Neural progenitor cell (in vitro differentiated cells): ENCODE data around the gene CDKN2AIPNL. TPM values are rescaled to one million over a fixed set of nuclear protein-coding genes. Genes with fewer than 3 reads are reported as not detected.

Experiments
- DNase-seq: peaks from one replicate; pipeline ENCODE4 v3.0.0-alpha.2; 2016; ENCODE audit warnings: low spot score
- H2AFZ ChIP-seq: fragments of 200-600 bp; sonication (generic); replicated peaks from 2 replicates; pipeline ENCODE4 v1.6.1; 2016; ENCODE audit warnings: antibody characterized with exemption
- H3F3A ChIP-seq: fragments of 200-600 bp; sonication (generic); 2 replicates; pipeline ENCODE4 v1.6.1; 2016; ENCODE audit warnings: antibody characterized with exemption, low read depth
- H3K27ac ChIP-seq: fragments of 200-600 bp; sonication (generic); 2 replicates; pipeline ENCODE4 v1.5.1; 2016; ENCODE audit warnings: mild to moderate bottlenecking
- H3K27me3 ChIP-seq: fragments of 200-600 bp; sonication (generic); 2 replicates; pipeline ENCODE4 v1.6.1; 2016; ENCODE audit warnings: mild to moderate bottlenecking, moderate library complexity
- H3K36me3 ChIP-seq: fragments of 200-600 bp; sonication (generic); 2 replicates; pipeline ENCODE4 v1.5.1; 2016
- H3K4me1 ChIP-seq: fragments of 200-600 bp; sonication (generic); 2 replicates; pipeline ENCODE4 v1.6.1; 2016; ENCODE audit warnings: mixed run types
- H3K4me2 ChIP-seq: fragments of 200-600 bp; sonication (generic); 2 replicates; pipeline ENCODE4 v1.6.1; 2016
- H3K4me3 ChIP-seq: fragments of 200-600 bp; sonication (generic); 2 replicates; pipeline ENCODE4 v1.5.1; 2016
- H3K79me2 ChIP-seq: fragments of 200-600 bp; sonication (generic); 2 replicates; pipeline ENCODE4 v1.6.1; 2016; ENCODE audit warnings: low read depth
- H3K9ac ChIP-seq: fragments of 200-600 bp; sonication (generic); 2 replicates; pipeline ENCODE4 v1.6.1; 2016
- H3K9me3 ChIP-seq: fragments of 200-600 bp; sonication (generic); 2 replicates; pipeline ENCODE4 v1.5.1; 2016; ENCODE audit warnings: low read depth
- H4K20me1 ChIP-seq: fragments of 200-600 bp; sonication (generic); 2 replicates; pipeline ENCODE4 v1.6.1; 2016; ENCODE audit warnings: low read depth
- H3K27ac Mint-ChIP-seq: 3 replicates; pipeline ENCODE4 v1.8.0; 2021; ENCODE audit warnings: mixed read lengths
- H3K27me3 Mint-ChIP-seq: 2 replicates; pipeline ENCODE4 v1.8.0; 2022; ENCODE audit warnings: low read depth, mild to moderate bottlenecking, inconsistent platforms, moderate library complexity, mixed read lengths; ENCODE audit not compliant: insufficient read depth
- H3K36me3 Mint-ChIP-seq: 3 replicates; pipeline ENCODE4 v1.8.0; 2021; ENCODE audit warnings: mixed read lengths
- H3K4me1 Mint-ChIP-seq: 3 replicates; pipeline ENCODE4 v1.8.0; 2021; ENCODE audit warnings: mixed read lengths
- H3K4me3 Mint-ChIP-seq: 3 replicates; pipeline ENCODE4 v1.8.0; 2021; ENCODE audit warnings: mild to moderate bottlenecking, moderate library complexity, mixed read lengths
- H3K9me3 Mint-ChIP-seq: 3 replicates; pipeline ENCODE4 v1.8.0; 2020; ENCODE audit warnings: mixed read lengths
- EZH2 ChIP-seq: fragments of 200-600 bp; sonication (generic); IDR thresholded peaks from 2 replicates; pipeline ENCODE4 v1.6.1; 2017; ENCODE audit warnings: antibody characterized with exemption, mild to moderate bottlenecking, moderate library complexity
- EZH2phosphoT487 ChIP-seq: fragments of 200-600 bp; sonication (generic); IDR thresholded peaks from 2 replicates; pipeline ENCODE4 v1.6.1; 2017; ENCODE audit warnings: antibody characterized with exemption
- total RNA-seq: library from RNA; depleted of rRNA; stranded (reverse); fragments of >200 nt; gene quantifications from 2 replicates; pipeline ENCODE4 v1.2.3, GENCODE V29; 2015; ENCODE audit warnings: low replicate concordance
- TF ChIP-seq, protein P1 (sequence below): fragments of 200-600 bp; sonication (generic); IDR thresholded peaks from 2 replicates; pipeline ENCODE4 v1.5.1; 2017; ENCODE audit warnings: antibody characterized with exemption, mild to moderate bottlenecking

CDKN2AIPNL gene
- total RNA-seq, 1 donor from 2014 or later, result 78.9 TPM

DNA sequence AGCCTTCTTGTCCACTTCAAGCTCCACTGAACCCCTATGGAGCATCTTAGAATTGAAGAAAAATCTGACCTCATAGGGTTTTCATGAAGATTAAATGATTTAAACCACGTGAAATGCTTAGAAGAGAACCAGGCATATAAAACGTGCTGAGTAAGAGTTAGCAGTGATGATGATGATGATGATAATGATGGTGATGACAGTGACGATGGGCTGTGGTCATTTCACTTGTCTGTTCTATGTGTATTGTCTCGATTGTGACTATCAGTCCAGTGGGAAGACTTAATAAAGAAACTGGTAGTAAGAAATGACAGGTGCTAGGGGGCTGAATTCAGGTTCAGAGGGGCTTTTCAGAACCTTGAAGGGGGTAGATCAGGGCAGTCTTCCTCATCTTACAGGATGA is 45.1 kb upstream of the CDKN2AIPNL start:
- Histone ChIP-seq H3K9ac (no peak overlapping the region), H3K79me2 (no peaks in the 10 kb centered on the region), H3F3A (peaks cover 5% of the 10 kb centered on the region), H2AFZ (no peak overlapping the region), H4K20me1 (no peaks in the 10 kb centered on the region), H3K4me3 (no peak overlapping the region), H3K36me3 (no peaks in the 10 kb centered on the region), H3K27me3 (no peaks in the 10 kb centered on the region), H3K4me2 (no peak overlapping the region), H3K9me3 (no peaks in the 10 kb centered on the region), H3K27ac (no peak overlapping the region), H3K4me1 (peaks cover 7% of the 10 kb centered on the region)
- Mint-ChIP-seq H3K4me3 (no peak overlapping the region), H3K4me1 (no peaks in the 10 kb centered on the region), H3K9me3 (no peaks in the 10 kb centered on the region), H3K36me3 (no peaks in the 10 kb centered on the region), H3K27ac (no peak overlapping the region), H3K27me3 (peaks cover 5% of the 10 kb centered on the region)
- TF ChIP-seq EZH2 (no peak), EZH2phosphoT487 (no peak)
- DNase-seq, result no peak

DNA sequence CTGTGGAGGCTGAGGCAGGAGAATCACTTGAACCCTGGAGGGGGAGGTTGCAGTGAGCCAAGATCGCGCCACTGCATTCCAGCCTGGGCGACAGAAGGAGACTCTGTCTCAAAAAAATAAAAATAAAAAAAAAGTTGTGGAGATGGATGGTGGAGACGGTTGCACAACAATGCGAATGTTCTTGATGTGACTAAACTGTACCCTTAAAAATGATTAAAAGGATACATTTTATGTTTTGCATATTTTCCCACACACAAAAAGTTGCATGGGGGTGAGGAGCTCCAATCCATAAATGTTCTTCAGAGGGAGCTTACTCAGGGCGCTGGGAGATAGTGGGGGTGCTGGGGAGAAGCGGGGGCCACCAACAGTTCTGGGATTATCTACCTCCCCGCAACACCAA is 43.8 kb upstream of the CDKN2AIPNL start:
- Histone ChIP-seq H3K27me3 (no peaks in the 10 kb centered on the region), H3F3A (peaks cover 5% of the 10 kb centered on the region), H3K79me2 (no peaks in the 10 kb centered on the region), H3K9me3 (no peaks in the 10 kb centered on the region), H2AFZ (no peak overlapping the region), H3K9ac (no peak overlapping the region), H3K36me3 (no peaks in the 10 kb centered on the region), H3K4me3 (no peak overlapping the region), H3K27ac (no peak overlapping the region), H3K4me2 (no peak overlapping the region), H3K4me1 (peaks cover 9% of the 10 kb centered on the region), H4K20me1 (no peaks in the 10 kb centered on the region)
- no peak overlapping the region for H3K4me3 Mint-ChIP-seq
- peaks cover 5% of the 10 kb centered on the region for H3K27me3 Mint-ChIP-seq
- TF ChIP-seq EZH2, result no peak
- no peak for TF ChIP-seq EZH2phosphoT487
- TF ChIP-seq, protein P1, sequence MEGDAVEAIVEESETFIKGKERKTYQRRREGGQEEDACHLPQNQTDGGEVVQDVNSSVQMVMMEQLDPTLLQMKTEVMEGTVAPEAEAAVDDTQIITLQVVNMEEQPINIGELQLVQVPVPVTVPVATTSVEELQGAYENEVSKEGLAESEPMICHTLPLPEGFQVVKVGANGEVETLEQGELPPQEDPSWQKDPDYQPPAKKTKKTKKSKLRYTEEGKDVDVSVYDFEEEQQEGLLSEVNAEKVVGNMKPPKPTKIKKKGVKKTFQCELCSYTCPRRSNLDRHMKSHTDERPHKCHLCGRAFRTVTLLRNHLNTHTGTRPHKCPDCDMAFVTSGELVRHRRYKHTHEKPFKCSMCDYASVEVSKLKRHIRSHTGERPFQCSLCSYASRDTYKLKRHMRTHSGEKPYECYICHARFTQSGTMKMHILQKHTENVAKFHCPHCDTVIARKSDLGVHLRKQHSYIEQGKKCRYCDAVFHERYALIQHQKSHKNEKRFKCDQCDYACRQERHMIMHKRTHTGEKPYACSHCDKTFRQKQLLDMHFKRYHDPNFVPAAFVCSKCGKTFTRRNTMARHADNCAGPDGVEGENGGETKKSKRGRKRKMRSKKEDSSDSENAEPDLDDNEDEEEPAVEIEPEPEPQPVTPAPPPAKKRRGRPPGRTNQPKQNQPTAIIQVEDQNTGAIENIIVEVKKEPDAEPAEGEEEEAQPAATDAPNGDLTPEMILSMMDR, result no peak
- no peaks in the 10 kb centered on the region for H3K36me3 Mint-ChIP-seq
- H3K4me1 Mint-ChIP-seq, result no peaks in the 10 kb centered on the region
- no peak for DNase-seq
- no peak overlapping the region for H3K27ac Mint-ChIP-seq
- H3K9me3 Mint-ChIP-seq, result no peaks in the 10 kb centered on the region

DNA sequence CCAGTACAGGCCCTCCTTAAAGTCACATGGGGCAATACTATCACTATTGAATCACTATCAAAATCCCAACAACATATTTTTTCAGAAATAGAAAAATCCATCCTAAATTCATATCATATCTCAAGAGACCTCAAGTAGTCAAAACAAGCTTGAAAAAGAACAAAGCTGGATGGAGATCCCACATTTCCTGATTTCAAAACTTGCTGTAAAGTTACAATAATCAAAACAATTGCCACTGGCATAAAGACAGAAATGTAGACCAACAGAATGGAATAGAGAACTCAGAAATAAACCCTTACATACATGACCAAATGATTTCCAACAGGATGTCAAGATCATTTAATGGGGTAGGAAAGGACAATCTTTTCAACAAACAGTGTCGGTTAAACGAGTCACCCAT is 41.3 kb upstream of the CDKN2AIPNL start:
- H3K27ac Mint-ChIP-seq, result no peak overlapping the region
- H3K27ac ChIP-seq, result no peak overlapping the region
- no peak overlapping the region for H2AFZ ChIP-seq
- no peaks in the 10 kb centered on the region for H3K79me2 ChIP-seq
- peaks cover 8% of the 10 kb centered on the region for H3K27me3 Mint-ChIP-seq
- peaks cover 5% of the 10 kb centered on the region for H3F3A ChIP-seq
- DNase-seq, result no peak
- TF ChIP-seq, protein P1, result no peak
- TF ChIP-seq EZH2 (no peak), EZH2phosphoT487 (no peak)
- H3K4me3 Mint-ChIP-seq, result no peak overlapping the region
- no peaks in the 10 kb centered on the region for H3K9me3 ChIP-seq
- no peaks in the 10 kb centered on the region for H3K4me1 Mint-ChIP-seq
- H3K9me3 Mint-ChIP-seq, result no peaks in the 10 kb centered on the region
- no peaks in the 10 kb centered on the region for H4K20me1 ChIP-seq
- H3K36me3 ChIP-seq, result no peaks in the 10 kb centered on the region
- no peaks in the 10 kb centered on the region for H3K36me3 Mint-ChIP-seq
- no peak overlapping the region for H3K9ac ChIP-seq
- peaks cover 9% of the 10 kb centered on the region for H3K4me1 ChIP-seq
- H3K4me2 ChIP-seq, result no peak overlapping the region
- no peak overlapping the region for H3K4me3 ChIP-seq
- no peaks in the 10 kb centered on the region for H3K27me3 ChIP-seq

DNA sequence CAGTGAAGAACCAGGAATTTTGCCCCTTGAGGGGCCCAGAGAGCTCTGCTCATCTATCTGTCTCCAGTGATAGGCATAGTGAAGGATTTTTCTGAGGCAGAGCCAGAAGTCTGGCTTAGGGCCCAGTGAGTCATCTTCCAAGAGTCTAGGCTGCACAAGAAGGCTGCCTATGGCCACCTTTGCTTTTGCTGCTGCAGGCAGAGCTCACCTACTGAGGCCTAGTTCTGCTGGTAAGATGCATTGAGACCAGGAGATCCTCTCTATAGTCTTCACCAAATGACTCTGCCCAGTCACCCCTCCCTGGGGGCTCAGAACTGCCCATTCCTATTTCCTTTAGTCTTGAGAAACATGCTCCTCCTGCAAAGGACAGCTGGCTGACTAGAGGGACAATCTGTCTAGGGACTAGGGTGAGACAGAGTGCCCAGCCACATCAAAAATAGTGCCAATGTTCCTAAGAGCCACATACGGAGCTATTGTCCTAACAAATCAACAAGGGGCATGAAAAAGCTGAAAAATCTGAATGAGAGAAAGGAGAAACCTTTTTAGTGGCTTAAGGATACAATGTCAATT is 40.3 kb upstream of the CDKN2AIPNL start:
- peaks cover 5% of the 10 kb centered on the region for H3K27me3 Mint-ChIP-seq
- Histone ChIP-seq H3F3A (peaks cover 5% of the 10 kb centered on the region), H4K20me1 (no peaks in the 10 kb centered on the region), H3K27ac (no peak overlapping the region), H3K9ac (no peak overlapping the region), H2AFZ (peak overlapping the region; percentile 60), H3K36me3 (no peaks in the 10 kb centered on the region), H3K4me1 (peaks cover 9% of the 10 kb centered on the region), H3K79me2 (no peaks in the 10 kb centered on the region), H3K4me2 (no peak overlapping the region), H3K9me3 (no peaks in the 10 kb centered on the region), H3K27me3 (no peaks in the 10 kb centered on the region), H3K4me3 (no peak overlapping the region)
- DNase-seq, result no peak
- no peaks in the 10 kb centered on the region for H3K36me3 Mint-ChIP-seq
- H3K9me3 Mint-ChIP-seq, result no peaks in the 10 kb centered on the region
- H3K27ac Mint-ChIP-seq, result no peak overlapping the region
- no peaks in the 10 kb centered on the region for H3K4me1 Mint-ChIP-seq
- H3K4me3 Mint-ChIP-seq, result no peak overlapping the region
- TF ChIP-seq EZH2, result no peak
- TF ChIP-seq EZH2phosphoT487, result no peak
- TF ChIP-seq, protein P1, result no peak
